GM23338 (cell line): ENCODE measurements around the gene RNASE8. TPM values are rescaled to one million over a fixed set of nuclear protein-coding genes. Genes with fewer than 3 reads are reported as not detected.

ENCODE experiments used
- ATAC-seq: fragments of 200-7000 bp; cut with Tn5 transposase; 3 replicates; pipeline ENCODE4 v1.9.1; 2020
- DNase-seq: peaks from one replicate; pipeline ENCODE4 v3.0.0-alpha.2; 2015; ENCODE audit warnings: low spot score
- H2AFZ ChIP-seq: fragments of 200-600 bp; sonication (generic); 2 replicates; pipeline ENCODE4 v1.8.0; 2016; ENCODE audit warnings: antibody characterized with exemption, mild to moderate bottlenecking, moderate library complexity
- H3F3A ChIP-seq: fragments of 200-600 bp; sonication (generic); replicated peaks from 2 replicates; pipeline ENCODE4 v1.8.0; 2017; ENCODE audit warnings: antibody characterized with exemption, mixed run types, low read depth
- H3K27ac ChIP-seq: fragments of 200-600 bp; sonication (generic); 2 replicates; pipeline ENCODE4 v1.6.1; 2016; ENCODE audit warnings: low read depth
- H3K27me3 ChIP-seq: fragments of 200-600 bp; sonication (generic); 2 replicates; pipeline ENCODE4 v1.8.0; 2016; ENCODE audit warnings: mild to moderate bottlenecking, mixed run types, moderate library complexity; ENCODE audit not compliant: insufficient read depth
- H3K36me3 ChIP-seq: fragments of 200-600 bp; sonication (generic); 2 replicates; pipeline ENCODE4 v1.8.0; 2016; ENCODE audit warnings: mild to moderate bottlenecking; ENCODE audit not compliant: insufficient read depth
- H3K4me1 ChIP-seq: fragments of 200-600 bp; sonication (generic); 2 replicates; pipeline ENCODE4 v1.8.0; 2016; ENCODE audit warnings: mild to moderate bottlenecking, moderate library complexity; ENCODE audit not compliant: insufficient read depth
- H3K4me2 ChIP-seq: fragments of 200-600 bp; sonication (generic); 2 replicates; pipeline ENCODE4 v1.7.1; 2017; ENCODE audit warnings: mixed run types
- H3K4me3 ChIP-seq: fragments of 200-600 bp; sonication (generic); 2 replicates; pipeline ENCODE4 v1.6.1; 2016; ENCODE audit warnings: mixed run types
- H3K79me2 ChIP-seq: fragments of 200-600 bp; sonication (generic); replicated peaks from 2 replicates; pipeline ENCODE4 v1.8.0; 2017; ENCODE audit warnings: mild to moderate bottlenecking; ENCODE audit not compliant: insufficient read depth
- H3K9me2 ChIP-seq: fragments of 200-600 bp; sonication (generic); 2 replicates; pipeline ENCODE4 v1.8.0; 2017; ENCODE audit not compliant: insufficient read depth
- H4K20me1 ChIP-seq: fragments of 200-600 bp; sonication (generic); replicated peaks from 2 replicates; pipeline ENCODE4 v1.8.0; 2017; ENCODE audit warnings: mild to moderate bottlenecking; ENCODE audit not compliant: insufficient read depth
- H3K27ac Mint-ChIP-seq: 2 replicates; pipeline ENCODE4 v1.8.0; 2020; ENCODE audit warnings: inconsistent platforms, mild to moderate bottlenecking, moderate library complexity, mixed read lengths
- H3K27me3 Mint-ChIP-seq: 3 replicates; pipeline ENCODE4 v1.8.0; 2022; ENCODE audit warnings: low read depth, mild to moderate bottlenecking, moderate library complexity, mixed read lengths, inconsistent platforms; ENCODE audit not compliant: insufficient read depth, poor library complexity
- H3K36me3 Mint-ChIP-seq: 3 replicates; pipeline ENCODE4 v1.8.0; 2021; ENCODE audit warnings: low read depth, mild to moderate bottlenecking, inconsistent platforms, moderate library complexity, mixed read lengths
- H3K4me1 Mint-ChIP-seq: 3 replicates; pipeline ENCODE4 v1.8.0; 2020; ENCODE audit warnings: mild to moderate bottlenecking, inconsistent platforms, mixed read lengths
- H3K4me3 Mint-ChIP-seq: 3 replicates; pipeline ENCODE4 v1.8.0; 2021; ENCODE audit warnings: moderate library complexity, mild to moderate bottlenecking, inconsistent platforms, mixed read lengths
- H3K9me3 Mint-ChIP-seq: 3 replicates; pipeline ENCODE4 v1.8.0; 2020; ENCODE audit warnings: moderate library complexity, mild to moderate bottlenecking, inconsistent platforms, mixed read lengths
- CREB1 ChIP-seq: fragments of 250-450 bp; sonication (Bioruptor Pico); IDR thresholded peaks from 2 replicates; pipeline ENCODE4 v1.5.0; 2020; ENCODE audit warnings: low read depth, mild to moderate bottlenecking, moderate library complexity
- CTCF ChIP-seq, 2 experiments: fragments of 200-600 bp in 1 of 2; sonication (generic) in 1 of 2; conservative IDR thresholded peaks; 2 replicates each; pipeline versions ENCODE4 v1.5.1 to v1.6.1; 2016 to 2017; ENCODE audit warnings: antibody characterized with exemption in 2 of 2, low read depth in 2 of 2, mild to moderate bottlenecking in 2 of 2, moderate library complexity in 1 of 2
- ETS1 ChIP-seq: IDR thresholded peaks from 2 replicates; pipeline ENCODE4 v1.6.1; 2016; ENCODE audit warnings: antibody characterized with exemption
- EZH2 ChIP-seq: fragments of 200-600 bp; sonication (generic); IDR thresholded peaks from one replicate; pipeline ENCODE4 v1.8.0; 2017; ENCODE audit warnings: antibody characterized with exemption, mild to moderate bottlenecking, low read depth; ENCODE audit not compliant: unreplicated experiment
- EZH2phosphoT487 ChIP-seq: fragments of 200-600 bp; sonication (generic); IDR thresholded peaks from one replicate; pipeline ENCODE4 v1.8.1; 2018; ENCODE audit warnings: antibody characterized with exemption; ENCODE audit not compliant: unreplicated experiment
- JUNB ChIP-seq: IDR thresholded peaks from one replicate; pipeline ENCODE4 v1.6.1; 2016; ENCODE audit warnings: antibody characterized with exemption; ENCODE audit not compliant: unreplicated experiment
- POLR2AphosphoS5 ChIP-seq: IDR thresholded peaks from 2 replicates; pipeline ENCODE4 v1.6.1; 2016; ENCODE audit warnings: antibody characterized with exemption, low read depth
- REST ChIP-seq: IDR thresholded peaks from one replicate; pipeline ENCODE4 v1.6.1; 2018; ENCODE audit warnings: antibody characterized with exemption; ENCODE audit not compliant: unreplicated experiment
- ZNF114 ChIP-seq: fragments of 250-450 bp; sonication (Bioruptor Pico); IDR thresholded peaks from 2 replicates; pipeline ENCODE4 v1.5.0; 2020; ENCODE audit warnings: mild to moderate bottlenecking, moderate library complexity
- ZNF331 ChIP-seq: fragments of 250-450 bp; sonication (Bioruptor Pico); IDR thresholded peaks from 2 replicates; pipeline ENCODE4 v1.5.0; 2020; ENCODE audit warnings: low read depth, mild to moderate bottlenecking, moderate library complexity
- ZNF462 ChIP-seq: fragments of 250-450 bp; sonication (Bioruptor Pico); IDR thresholded peaks from 2 replicates; pipeline ENCODE4 v1.5.0; 2020; ENCODE audit warnings: mild to moderate bottlenecking, moderate library complexity
- polyA plus RNA-seq: library from polyadenylated mRNA; unstranded; fragments of >200 nt; fragmentation: Nextera tagmentation; extraction: Ambion mirVana; gene quantifications from 2 replicates; pipeline ENCODE4 v1.2.1, GENCODE V29; 2016
- total RNA-seq: library from RNA; depleted of rRNA; stranded (reverse); fragments of >200 nt; shearing (Covaris generic); gene quantifications from 2 replicates; pipeline ENCODE4 v1.2.3, GENCODE V29; 2014

Gene RNASE8
- total and polyA plus RNA-seq, 2 experiments from 2014 or later: not detected

- peak overlapping the region; percentile 24; the same call in 1 of the 2 replicates for H3K27ac Mint-ChIP-seq
- ATAC-seq (no peak), DNase-seq (peak; percentile 23)
- Histone ChIP-seq H3K4me2 (no peak overlapping the region), H3K4me1 (no peaks in the 10 kb centered on the region), H3K36me3 (no peaks in the 10 kb centered on the region), H3K4me3 (no peak overlapping the region), H3F3A (no peaks in the 10 kb centered on the region), H3K27ac (no peak overlapping the region), H2AFZ (no peak overlapping the region), H3K9me2 (no peaks in the 10 kb centered on the region), H3K79me2 (no peaks in the 10 kb centered on the region), H4K20me1 (no peaks in the 10 kb centered on the region), H3K27me3 (peaks cover 19% of the 10 kb centered on the region)
- H3K4me1 Mint-ChIP-seq: peaks cover 19% of the 10 kb centered on the region
- no peaks in the 10 kb centered on the region for H3K36me3 Mint-ChIP-seq
- no peaks in the 10 kb centered on the region for H3K9me3 Mint-ChIP-seq
- no peak overlapping the region for H3K4me3 Mint-ChIP-seq
- H3K27me3 Mint-ChIP-seq: peaks cover 6% of the 10 kb centered on the region
- no peak for TF ChIP-seq CTCF (conservative IDR thresholded peaks at IDR 0.05; ENCODE audit: low read depth in 2 of 2)
- TF ChIP-seq POLR2AphosphoS5: no peak
- TF ChIP-seq ZNF331 (CRISPR knock-in tag): no peak
- TF ChIP-seq JUNB: no peak
- no peak for TF ChIP-seq ETS1
- TF ChIP-seq ZNF114 (CRISPR knock-in tag): no peak
- no peak for TF ChIP-seq ZNF462
- no peak for TF ChIP-seq CREB1 (CRISPR knock-in tag)
- TF ChIP-seq EZH2: no peak
- TF ChIP-seq EZH2phosphoT487: no peak
- TF ChIP-seq REST: no peak
Observed at GRCh38 chr14:21063479-21063878, 5.9 kb downstream of the RNASE8 start.
